Smooth muscle cell (in vitro differentiated cells): Measurements from ENCODE around the gene CASP5. TPM values are rescaled to one million over a fixed set of nuclear protein-coding genes. Genes with fewer than 3 reads are reported as not detected.
"Not testable (repeated sequence)": the region's sequence is repeated elsewhere in the genome, so short reads cannot be mapped to it uniquely, and the experiment has no call there.

ENCODE experiments used
- DNase-seq: peaks from one replicate; lab custom pipeline; 2025; ENCODE audit not compliant: unreplicated experiment; lab: John Stamatoyannopoulos, UW
- H2AFZ ChIP-seq: fragments of 200-600 bp; sonication (generic); 2 replicates; pipeline ENCODE4 v1.6.0; 2016; ENCODE audit warnings: antibody characterized with exemption, low read depth, mild to moderate bottlenecking
- H3F3A ChIP-seq: fragments of 200-600 bp; sonication (generic); 2 replicates; pipeline ENCODE4 v1.6.0; 2017; ENCODE audit warnings: antibody characterized with exemption, low read depth
- H3K27ac ChIP-seq: fragments of 200-600 bp; sonication (generic); 2 replicates; pipeline ENCODE4 v1.5.1; 2016; ENCODE audit warnings: low read depth, mild to moderate bottlenecking
- H3K27me3 ChIP-seq: fragments of 200-600 bp; sonication (generic); 2 replicates; pipeline ENCODE4 v1.6.1; 2016; ENCODE audit warnings: low read depth, mild to moderate bottlenecking
- H3K36me3 ChIP-seq: fragments of 200-600 bp; sonication (generic); 2 replicates; pipeline ENCODE4 v1.5.1; 2016; ENCODE audit warnings: low read depth
- H3K4me1 ChIP-seq: fragments of 200-600 bp; sonication (generic); 2 replicates; pipeline ENCODE4 v1.5.1; 2016; ENCODE audit warnings: low read depth
- H3K4me2 ChIP-seq: fragments of 200-600 bp; sonication (generic); 2 replicates; pipeline ENCODE4 v1.6.0; 2016; ENCODE audit warnings: mild to moderate bottlenecking
- H3K4me3 ChIP-seq: fragments of 200-600 bp; sonication (generic); 2 replicates; pipeline ENCODE4 v1.5.1; 2016; ENCODE audit warnings: mild to moderate bottlenecking
- H3K79me2 ChIP-seq: fragments of 200-600 bp; sonication (generic); 2 replicates; pipeline ENCODE4 v1.6.0; 2016; ENCODE audit warnings: low read depth, mild to moderate bottlenecking
- H3K9ac ChIP-seq: fragments of 200-600 bp; sonication (generic); 2 replicates; pipeline ENCODE4 v1.6.0; 2016; ENCODE audit warnings: low read depth
- H3K9me3 ChIP-seq: fragments of 200-600 bp; sonication (generic); replicated peaks from 2 replicates; pipeline ENCODE4 v1.5.1; 2016; ENCODE audit warnings: low read depth
- H4K20me1 ChIP-seq: fragments of 200-600 bp; sonication (generic); 2 replicates; pipeline ENCODE4 v1.6.0; 2016; ENCODE audit warnings: low read depth
- whole genome bisulfite sequencing: methylation state at CpG from one replicate; pipeline ENCODE4 v1.1.7; 2016; ENCODE audit warnings: low lambda C conversion rate; 5-methylcytosine and 5-hydroxymethylcytosine counted together
- polyA plus RNA-seq: library from polyadenylated mRNA; unstranded; fragments of >200 nt; fragmentation: Nextera tagmentation; extraction: Ambion mirVana; gene quantifications from 2 replicates; pipeline ENCODE4 v1.2.1, GENCODE V29; 2016
- total RNA-seq: library from RNA; depleted of rRNA; stranded (reverse); fragments of >200 nt; gene quantifications from 2 replicates; pipeline ENCODE4 v1.2.3, GENCODE V29; 2014
- TF ChIP-seq, protein P1 (sequence below): fragments of 200-600 bp; sonication (generic); IDR thresholded peaks from 2 replicates; pipeline ENCODE4 v1.5.1; 2017; ENCODE audit warnings: borderline replicate concordance, mild to moderate bottlenecking, antibody characterized with exemption; ENCODE audit not compliant: insufficient read depth, poor library complexity, severe bottlenecking

CASP5 gene
- total and polyA plus RNA-seq, 2 experiments from 2014 or later, result not detected

DNA sequence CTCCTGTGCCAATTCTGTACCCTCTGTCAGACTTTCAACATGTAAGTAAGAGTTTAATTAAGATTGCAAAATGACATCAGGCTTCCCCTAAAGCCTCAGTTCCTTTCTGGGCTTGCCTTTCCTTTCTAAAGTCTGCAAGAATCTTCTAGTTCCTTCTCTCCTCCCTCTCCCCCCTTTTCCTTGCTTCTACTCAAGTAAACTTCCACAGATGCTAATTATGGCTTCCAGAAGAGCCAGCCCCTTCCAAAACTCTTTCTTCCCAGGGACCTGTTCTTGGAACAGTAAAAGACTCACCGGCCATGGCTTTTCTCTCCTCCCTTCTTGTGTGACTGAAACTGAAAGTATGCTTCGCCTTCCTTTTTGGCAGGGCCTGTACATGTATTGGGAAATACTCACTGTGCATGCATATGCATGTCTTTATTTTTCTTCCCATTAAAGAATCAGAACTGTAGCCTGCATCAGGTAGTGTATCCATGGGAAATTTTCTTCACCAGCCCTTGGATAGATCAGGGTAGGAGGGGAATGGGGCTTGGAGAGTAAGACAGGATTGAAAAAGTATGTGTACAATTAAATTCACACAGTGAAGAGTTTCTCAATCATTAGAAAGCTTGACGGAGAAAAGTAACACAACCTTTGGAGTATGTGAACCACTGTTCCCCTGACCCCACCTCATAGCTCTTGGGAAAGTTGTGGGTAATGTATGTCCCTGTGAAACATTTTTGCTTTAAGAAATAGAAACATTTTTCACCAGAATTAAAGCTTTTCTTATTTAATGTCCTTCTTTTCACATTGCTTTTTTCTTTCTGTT, 12.0 kb upstream of the CASP5 start, which contains the start of gene CASP1:
Gene CASP1 (minus strand): TSS at position 332 of the 808 bp plus-strand sequence. CDS start 31 bp downstream, at position 301.
- no peaks in the 10 kb centered on the region for H3K9me3 ChIP-seq
- peak within 1 kb of the TSS; percentile 59 for H3K4me2 ChIP-seq
- H3F3A ChIP-seq, result no peaks in the 10 kb centered on the region
- 62% methylated on average over 3 of the region's 3 CpGs for WGBS
- H3K36me3 ChIP-seq, result no peaks in the 10 kb centered on the region
- H3K79me2 ChIP-seq, result no peaks in the 10 kb centered on the region
- H2AFZ ChIP-seq, result peak within 1 kb of the TSS; percentile 78
- H3K4me1 ChIP-seq, result no peaks in the 10 kb centered on the region
- H3K27me3 ChIP-seq, result no peaks in the 10 kb centered on the region
- no peak within 1 kb of the TSS for H3K9ac ChIP-seq
- TF ChIP-seq, protein P1, sequence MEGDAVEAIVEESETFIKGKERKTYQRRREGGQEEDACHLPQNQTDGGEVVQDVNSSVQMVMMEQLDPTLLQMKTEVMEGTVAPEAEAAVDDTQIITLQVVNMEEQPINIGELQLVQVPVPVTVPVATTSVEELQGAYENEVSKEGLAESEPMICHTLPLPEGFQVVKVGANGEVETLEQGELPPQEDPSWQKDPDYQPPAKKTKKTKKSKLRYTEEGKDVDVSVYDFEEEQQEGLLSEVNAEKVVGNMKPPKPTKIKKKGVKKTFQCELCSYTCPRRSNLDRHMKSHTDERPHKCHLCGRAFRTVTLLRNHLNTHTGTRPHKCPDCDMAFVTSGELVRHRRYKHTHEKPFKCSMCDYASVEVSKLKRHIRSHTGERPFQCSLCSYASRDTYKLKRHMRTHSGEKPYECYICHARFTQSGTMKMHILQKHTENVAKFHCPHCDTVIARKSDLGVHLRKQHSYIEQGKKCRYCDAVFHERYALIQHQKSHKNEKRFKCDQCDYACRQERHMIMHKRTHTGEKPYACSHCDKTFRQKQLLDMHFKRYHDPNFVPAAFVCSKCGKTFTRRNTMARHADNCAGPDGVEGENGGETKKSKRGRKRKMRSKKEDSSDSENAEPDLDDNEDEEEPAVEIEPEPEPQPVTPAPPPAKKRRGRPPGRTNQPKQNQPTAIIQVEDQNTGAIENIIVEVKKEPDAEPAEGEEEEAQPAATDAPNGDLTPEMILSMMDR, result no peak
- DNase-seq, result no peak
- H4K20me1 ChIP-seq, result no peaks in the 10 kb centered on the region
- H3K4me3 ChIP-seq, result peak within 1 kb of the TSS; percentile 16
- no peak within 1 kb of the TSS for H3K27ac ChIP-seq

- not testable (repeated sequence) for H3K9ac ChIP-seq, H3K36me3 ChIP-seq, H3K27me3 ChIP-seq, H4K20me1 ChIP-seq, H3K9me3 ChIP-seq, H3K27ac ChIP-seq, H3F3A ChIP-seq, H3K79me2 ChIP-seq, H3K4me3 ChIP-seq, H3K4me1 ChIP-seq, DNase-seq
- Histone ChIP-seq H3K4me2 (peak overlapping the region; percentile 59), H2AFZ (peak overlapping the region; percentile 78)
- WGBS, result 98% methylated on average over 2 of the region's 2 CpGs
Measured at GRCh38 chr11:105034388-105034787, 11.4 kb upstream of the CASP5 start.

DNA sequence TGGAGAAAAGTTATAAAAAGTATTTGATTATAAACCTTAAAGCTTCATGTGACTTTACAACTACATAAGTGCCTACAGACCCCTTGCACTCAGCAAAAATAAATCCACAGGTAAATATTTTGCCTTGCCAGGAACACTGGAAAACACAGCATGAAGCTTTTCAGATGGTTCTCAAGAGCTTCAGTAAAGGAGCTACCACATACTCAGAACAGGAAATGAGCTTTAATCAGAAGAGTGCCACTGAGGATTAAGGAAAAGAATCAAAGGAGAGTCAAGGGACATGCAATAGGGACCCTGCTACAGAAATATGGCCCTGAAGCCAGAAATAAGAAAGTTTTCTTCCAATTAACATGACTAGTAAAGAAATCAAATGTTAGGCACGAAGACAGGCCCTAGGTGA, 10.8 kb upstream of the CASP5 start:
- Histone ChIP-seq H3K9ac (no peak overlapping the region), H3K4me3 (no peak overlapping the region), H3K4me1 (no peaks in the 10 kb centered on the region), H3K79me2 (no peaks in the 10 kb centered on the region), H2AFZ (no peak overlapping the region), H3K36me3 (no peaks in the 10 kb centered on the region), H3K27ac (no peak overlapping the region), H4K20me1 (no peaks in the 10 kb centered on the region), H3F3A (no peaks in the 10 kb centered on the region), H3K9me3 (no peaks in the 10 kb centered on the region), H3K27me3 (no peaks in the 10 kb centered on the region), H3K4me2 (no peak overlapping the region)
- DNase-seq, result no peak
- 91% methylated on average over 1 of the region's 1 CpG for WGBS
- TF ChIP-seq, protein P1, result no peak

GRCh38 chr11:105033343-105033742, 10.4 kb upstream of the CASP5 start:
- no peaks in the 10 kb centered on the region for H3K27me3 ChIP-seq
- no peak overlapping the region for H3K4me3 ChIP-seq
- no peak overlapping the region for H3K4me2 ChIP-seq
- H3K4me1 ChIP-seq, result no peaks in the 10 kb centered on the region
- H3K79me2 ChIP-seq, result no peaks in the 10 kb centered on the region
- DNase-seq, result no peak
- H3K9me3 ChIP-seq, result no peaks in the 10 kb centered on the region
- H4K20me1 ChIP-seq, result no peaks in the 10 kb centered on the region
- H3F3A ChIP-seq, result no peaks in the 10 kb centered on the region
- H2AFZ ChIP-seq, result no peak overlapping the region
- H3K27ac ChIP-seq, result no peak overlapping the region
- WGBS, result 86% methylated on average over 3 of the region's 3 CpGs
- H3K36me3 ChIP-seq, result no peaks in the 10 kb centered on the region
- TF ChIP-seq, protein P1, result no peak
- no peak overlapping the region for H3K9ac ChIP-seq
